HG03039 (cell line): Measurements from ENCODE around the gene RFX7.

Experiments used
- ATAC-seq: cut with Tn5 transposase; IDR thresholded peaks from one replicate; pipeline ENCODE4 v1.9.1; 2021; ENCODE audit warnings: mild to moderate bottlenecking, moderate library complexity; ENCODE audit not compliant: unreplicated experiment

The RFX7 gene

DNA sequence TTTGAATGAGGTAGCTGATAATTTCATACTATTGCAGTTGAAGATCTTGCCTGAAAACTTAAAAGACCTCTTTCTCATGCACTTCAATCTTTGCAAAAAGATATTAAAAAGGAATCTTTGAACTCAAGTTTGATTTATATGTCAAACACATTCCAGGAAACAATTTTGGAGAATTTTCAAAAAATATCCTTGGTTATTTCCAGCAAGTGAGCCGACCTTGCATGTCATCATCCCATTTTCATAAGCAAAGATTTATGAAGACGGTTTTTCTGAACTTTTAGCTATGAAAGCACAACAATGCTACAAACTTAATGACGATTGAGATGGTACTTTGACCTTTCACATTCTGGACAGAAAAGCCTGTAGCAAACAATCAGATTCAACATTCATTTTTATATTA, 95.6 kb downstream of the RFX7 start:
- no peak for ATAC-seq

DNA sequence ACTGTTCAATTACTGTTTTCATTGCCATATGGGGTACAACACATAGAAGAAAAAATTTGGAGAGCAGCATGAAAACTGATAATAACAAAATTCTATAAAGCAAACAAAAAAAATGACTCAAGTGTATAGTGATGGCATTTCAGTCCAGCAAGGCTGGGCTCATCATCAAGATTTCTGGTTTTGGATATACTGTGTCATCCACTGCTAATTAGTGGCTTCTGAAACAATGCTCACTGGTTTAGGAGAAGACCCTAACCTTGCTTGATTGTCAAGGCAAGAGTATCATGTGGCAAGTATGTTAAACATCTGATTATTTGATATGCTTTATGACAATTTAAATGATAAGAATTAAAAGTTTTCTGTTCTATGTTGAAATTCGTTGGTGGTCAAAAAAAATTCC, 96.9 kb downstream of the RFX7 start:
- no peak for ATAC-seq

DNA sequence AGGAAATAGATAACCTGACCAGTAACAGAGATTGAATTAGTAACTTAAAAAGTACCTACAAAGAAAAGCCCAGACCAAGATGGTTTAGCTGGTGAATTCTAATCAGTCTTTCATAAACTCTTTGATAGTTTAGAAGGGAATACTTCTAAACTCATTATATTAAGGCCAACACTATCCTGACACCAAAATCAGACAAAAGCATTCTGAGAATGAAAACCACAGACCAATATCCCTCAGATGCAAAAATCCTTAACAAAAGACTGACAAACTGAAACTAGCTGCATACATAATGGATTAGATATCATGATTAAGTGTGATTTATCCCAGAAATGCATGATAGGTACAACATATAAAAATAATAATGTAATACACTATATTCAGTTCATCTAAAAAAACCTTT, 115.6 kb downstream of the RFX7 start:
- ATAC-seq, result no peak

DNA sequence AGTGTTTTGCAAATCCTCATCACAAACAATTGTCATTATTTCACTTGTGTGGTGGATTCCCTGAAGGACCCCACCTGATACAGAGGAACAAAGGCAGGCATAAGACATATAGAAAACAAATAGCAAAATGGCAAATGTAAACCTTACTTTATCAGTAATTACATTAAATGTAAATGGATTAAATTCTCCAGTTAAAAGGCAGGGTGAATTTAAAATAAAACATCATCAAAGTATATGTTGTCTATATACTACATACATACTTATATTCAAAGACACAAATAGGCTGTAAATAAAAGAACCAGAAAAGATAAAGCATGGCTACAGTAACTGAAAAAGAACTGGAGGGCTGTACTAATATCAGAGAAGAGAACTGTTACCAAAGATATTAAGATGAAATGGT, 117.3 kb downstream of the RFX7 start:
- no peak for ATAC-seq

DNA sequence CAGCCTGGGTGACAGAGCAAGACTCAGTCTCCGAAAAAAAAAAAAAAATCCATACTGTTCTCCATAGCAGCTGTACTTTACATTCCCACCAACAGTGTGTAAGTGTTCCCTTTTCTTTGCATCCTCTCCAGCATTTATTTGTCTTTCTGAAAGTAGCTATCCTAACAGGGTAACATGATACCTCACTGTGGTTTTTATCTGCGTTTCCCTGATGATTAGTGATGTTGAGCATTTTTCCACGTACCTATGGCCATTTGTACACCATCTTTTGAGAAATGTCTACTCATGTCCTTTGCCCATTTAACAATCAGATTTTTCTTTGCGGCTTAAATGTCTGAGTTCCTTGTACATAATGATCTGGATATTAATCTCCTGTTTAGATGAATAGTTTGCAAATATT, 119.3 kb downstream of the RFX7 start:
- no peak for ATAC-seq

DNA sequence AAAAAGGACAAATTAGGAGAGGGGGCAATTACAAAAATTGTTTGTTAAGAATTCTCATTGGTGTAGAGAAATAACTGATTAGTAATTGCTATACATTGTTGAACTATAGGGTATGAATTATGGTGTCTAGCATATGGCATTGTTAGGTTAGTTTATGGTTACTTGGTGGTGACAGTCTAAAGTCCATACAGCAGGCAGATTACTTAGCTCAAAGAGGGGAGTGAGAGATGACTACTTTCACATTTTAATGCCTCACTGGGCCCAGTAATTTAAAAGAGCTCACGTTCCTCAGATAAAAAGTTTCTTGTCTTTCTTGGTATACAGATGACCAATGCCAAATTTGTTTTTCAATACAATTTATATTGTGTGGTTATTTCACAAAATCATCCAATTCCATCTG, 137.8 kb downstream of the RFX7 start:
- no peak for ATAC-seq

DNA sequence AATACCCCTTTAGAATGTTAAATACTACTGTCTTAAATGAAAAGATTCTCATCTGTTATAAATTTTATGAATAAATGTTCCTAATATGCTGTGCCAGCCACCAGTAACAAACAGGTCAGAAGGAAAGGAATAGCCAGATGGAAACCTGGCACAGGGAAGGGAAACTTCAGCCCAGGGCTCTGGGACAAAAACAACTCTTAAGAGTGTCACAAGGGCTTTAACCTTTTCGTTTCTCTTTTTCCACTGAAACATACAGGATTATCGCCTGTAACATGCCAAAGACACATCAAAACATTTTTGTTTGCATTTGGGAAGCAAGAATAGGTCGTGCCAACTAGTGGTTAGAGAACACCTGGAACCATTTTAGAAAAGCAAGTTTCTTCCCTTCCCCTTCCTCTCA, 141.2 kb downstream of the RFX7 start:
- no peak for ATAC-seq

DNA sequence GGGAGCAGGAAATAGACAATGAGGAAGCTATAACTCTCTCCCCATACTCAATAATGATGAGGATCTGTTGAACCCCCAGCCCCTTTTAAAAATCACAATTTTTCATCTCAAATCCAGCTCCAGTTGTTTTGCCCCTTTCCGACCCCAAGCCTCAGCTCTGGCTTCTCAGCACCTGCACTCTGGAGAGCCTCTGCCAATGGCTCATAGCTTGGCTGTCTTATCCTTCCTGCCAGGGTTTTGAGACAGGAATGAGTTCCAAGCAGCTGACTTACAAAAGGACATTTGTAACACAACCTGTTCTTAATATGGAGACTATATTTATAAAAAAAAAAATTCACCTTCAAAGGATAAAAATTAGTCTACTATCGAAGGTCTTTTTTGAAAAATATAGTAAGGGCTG, 144.4 kb downstream of the RFX7 start:
- ATAC-seq, result no peak

DNA sequence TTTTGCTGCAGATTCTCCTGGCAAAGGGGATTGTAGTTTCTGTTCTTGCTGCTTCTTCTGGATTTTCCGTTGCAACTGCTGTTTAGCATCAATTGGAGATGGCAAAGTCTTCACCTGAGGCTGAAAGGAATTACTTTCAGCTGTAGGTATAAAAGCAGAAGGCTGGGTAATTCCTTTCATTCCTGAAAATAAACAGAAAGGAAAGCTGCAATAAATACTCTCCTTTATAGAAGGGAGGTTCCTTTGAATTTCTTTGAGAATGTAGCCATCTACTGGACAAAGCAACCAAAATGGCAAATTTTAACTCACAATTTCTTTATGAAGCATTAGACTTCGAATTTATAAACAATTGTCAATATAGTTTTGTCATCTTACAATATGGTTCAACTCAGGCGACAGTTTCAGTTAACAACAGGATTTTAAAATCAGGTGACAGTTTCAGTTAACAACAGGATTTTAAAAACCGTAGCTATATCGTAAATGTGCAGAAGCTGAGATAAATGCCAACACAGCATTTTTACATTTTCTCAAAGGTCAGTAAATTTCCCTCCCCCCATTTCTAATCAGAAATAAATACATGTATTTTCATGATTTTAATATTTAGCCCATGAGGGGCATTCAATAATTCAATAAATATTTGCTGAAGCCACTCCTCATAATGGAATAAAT, 145.3 kb downstream of the RFX7 start:
- ATAC-seq, result no peak

DNA sequence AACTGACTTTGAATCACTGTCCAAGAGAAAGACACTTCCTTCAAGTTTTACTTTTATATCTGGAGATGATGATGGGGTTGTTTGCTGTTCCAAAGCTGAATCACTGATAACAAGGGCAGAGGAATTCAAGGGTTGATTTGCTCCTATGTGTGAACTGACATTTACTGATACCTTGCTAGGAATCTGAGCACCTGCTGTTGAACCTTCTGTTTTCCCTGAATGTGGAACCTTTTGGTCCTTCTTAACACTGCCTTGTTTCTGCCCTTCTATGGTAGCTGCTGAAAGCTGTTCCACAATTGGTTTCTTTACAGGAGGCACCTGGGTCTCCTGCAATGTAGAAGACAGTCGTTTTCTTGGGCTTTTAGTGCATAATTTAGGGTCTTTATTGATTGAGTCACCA, 148.3 kb downstream of the RFX7 start:
- no peak for ATAC-seq

DNA sequence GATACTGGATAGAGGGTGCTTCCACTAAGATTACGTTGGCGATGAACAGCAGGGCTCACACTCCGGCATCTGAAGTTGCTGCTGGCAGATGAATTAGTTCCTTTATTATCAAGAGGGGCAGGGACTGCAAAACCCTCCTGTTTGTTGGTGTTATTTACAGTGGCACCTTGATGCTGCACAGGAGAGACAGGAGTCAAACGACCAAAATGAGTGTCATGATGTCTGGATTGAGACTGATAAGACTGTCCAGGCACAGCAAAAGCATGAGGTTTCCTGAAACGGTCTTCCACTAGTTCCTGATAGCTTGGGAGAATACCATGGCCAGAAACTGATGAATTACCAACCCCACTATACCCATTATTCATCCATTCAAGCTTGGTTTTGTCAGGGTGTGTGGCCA, 149.5 kb downstream of the RFX7 start:
- ATAC-seq, result no peak

DNA sequence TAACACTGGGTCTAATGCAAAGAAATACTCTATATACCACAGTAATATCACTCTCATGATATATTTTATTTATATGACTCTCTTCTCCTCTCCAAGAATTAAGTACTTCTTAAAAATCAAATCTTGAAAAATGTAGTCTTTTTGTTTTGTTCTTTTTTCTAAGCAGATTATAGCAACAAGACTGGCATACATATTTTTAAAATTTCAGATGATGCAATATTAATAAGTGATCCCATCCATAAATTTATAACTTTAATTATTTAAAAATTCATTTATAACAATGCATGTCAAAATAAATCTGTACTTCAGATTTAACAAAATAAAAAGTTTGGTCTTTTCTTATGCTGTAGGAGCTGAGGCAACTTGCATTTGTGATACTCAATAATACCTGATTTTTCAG, 155.3 kb downstream of the RFX7 start:
- ATAC-seq, result no peak

DNA sequence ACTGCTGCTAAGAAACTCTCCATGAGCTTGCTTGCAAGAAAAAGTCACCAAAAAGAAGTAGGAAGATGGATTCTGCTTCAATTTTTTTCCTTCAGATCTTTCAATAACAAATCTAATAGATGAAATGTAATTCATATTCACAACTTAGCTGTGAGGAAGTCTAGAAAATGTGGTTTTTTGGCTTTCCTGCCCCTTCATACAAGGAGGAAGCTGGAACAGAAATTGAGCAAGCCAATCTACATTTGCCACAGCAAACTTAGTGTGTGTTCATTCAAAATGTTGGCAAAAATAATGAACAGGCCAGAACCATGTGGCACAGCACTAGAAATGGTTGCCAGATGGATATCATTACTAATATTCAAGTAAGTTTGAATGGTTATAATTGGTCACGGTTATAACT, 157.1 kb downstream of the RFX7 start:
- no peak for ATAC-seq

DNA sequence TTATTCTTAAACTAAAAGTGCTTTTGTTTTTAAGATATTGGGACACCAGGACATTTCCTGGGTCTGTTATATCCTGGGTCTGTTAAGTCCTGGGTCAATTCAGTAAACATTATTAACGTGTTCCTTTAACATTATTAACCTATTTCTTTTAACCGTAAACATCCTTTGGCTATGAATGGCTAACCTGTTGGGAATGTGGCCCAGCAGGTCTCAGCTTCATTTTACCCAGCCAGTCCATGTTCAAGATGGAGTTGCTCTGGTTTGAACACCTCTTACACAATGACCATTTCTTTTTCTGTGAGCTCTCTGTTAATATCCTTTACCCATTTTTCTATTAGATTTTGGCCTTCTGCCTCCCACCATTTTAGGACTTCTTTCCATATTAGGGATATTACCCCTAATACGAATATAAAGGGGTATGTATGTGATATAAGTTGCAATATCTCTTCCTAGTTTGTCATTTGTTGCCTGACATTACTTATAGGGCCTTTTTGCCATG, 161.4 kb downstream of the RFX7 start:
- no peak for ATAC-seq

DNA sequence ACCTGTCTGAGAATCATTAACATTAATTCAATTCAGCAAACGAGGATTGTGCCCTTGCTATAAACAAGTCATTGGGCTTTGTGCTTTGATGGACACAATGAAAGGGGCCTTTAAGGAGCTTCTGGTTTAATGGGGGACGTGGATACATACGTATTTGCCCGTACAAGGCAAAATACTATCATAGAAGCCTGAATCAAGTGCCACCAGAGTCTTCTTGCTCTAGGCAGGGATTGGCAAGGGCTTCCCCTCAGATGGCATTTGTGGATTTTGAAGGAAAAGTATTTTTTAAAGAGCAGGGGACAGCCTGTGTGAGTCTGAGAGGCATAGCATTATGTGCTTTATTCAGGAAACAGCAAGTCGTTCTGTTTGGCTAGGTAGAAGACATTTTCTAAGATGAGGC, 166.6 kb downstream of the RFX7 start:
- ATAC-seq, result no peak

DNA sequence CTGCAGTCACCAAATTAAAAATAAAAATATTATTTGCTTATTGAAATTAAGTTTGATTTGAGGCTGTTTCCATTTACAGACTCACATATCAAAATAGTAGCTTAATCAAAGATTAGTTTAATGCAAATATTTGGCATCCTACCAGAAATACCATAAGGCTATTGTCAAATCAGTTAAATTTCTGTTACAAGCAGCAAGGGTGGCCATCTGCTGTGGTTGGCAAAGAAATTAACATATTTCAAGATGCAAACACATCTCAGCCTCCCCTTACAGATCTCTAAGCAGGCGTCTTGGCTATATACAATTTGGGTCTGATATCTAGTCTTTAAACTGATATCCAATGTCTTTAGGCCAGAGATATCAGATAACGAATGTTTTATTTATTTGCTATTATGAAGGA, 167.0 kb downstream of the RFX7 start:
- ATAC-seq, result no peak

DNA sequence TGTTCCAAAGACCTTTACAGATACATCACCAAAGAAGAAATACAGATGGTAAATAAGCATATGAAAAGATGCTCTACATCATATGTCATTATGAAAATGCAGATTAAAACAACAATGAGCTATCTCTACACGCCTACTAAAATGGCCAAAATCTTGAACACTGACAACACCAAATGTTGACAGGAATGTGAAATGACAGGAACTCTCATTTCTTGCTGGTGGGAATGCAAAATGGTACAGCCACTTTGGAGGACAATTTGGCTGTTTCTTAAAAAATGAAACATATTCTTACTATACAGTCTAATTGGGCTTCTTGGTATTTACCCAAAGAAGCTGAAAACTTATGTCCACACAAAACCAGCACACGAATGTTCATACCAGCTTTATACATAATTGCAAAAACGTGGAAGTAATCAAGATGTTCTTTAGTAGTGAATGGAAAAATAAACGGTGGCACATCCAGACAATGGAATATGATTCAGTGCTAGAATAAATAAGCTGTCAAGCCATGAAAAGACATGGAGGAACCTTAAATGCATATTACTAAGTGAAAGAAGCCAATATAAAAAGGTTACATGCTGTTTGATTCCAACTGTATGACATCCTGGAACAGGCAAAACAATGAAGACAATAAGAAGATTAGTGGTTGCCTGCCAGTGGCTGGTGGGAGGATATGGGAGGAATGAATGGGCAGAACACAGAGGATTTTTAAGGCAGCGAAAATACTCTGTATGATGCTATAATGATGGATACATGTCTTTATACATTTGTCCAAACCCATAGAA, 169.0 kb downstream of the RFX7 start:
- ATAC-seq, result no peak

DNA sequence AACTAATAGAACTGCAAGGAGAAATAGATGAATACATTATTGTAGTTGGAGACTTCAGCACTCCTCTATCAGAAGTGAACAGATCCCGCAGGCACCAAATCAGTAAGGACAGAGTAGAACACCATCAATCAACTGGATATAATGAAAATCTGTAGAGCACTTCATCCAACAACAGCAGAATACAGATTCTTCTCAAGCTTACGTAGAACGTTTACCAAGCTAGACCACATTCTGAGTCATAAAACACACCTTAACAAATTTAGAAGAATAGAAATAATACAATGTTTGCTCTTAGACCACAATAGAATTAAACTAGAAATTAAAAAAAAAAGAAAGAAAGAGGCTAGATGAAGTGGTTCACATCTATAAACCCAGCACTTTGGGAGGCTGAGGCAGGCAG, 179.5 kb downstream of the RFX7 start:
- no peak for ATAC-seq

DNA sequence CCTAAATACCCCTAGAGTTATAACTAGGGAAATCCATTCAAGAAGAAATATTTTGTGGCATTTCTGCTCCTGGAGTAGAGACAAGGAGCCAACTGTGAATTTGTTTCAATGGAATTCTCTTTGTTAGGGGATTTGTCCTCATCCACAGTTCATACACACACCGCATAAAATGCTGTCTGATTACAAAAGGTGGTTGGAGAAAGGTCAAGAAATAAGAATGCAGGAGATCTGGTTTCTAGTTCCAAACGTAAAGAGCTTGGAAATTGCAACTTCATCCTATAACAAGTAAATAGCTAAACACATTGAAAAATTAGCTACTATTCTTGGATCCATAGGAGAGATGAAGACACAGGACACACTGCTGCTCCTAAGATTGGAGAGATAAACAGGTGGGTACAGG, 184.0 kb downstream of the RFX7 start:
- ATAC-seq, result no peak

DNA sequence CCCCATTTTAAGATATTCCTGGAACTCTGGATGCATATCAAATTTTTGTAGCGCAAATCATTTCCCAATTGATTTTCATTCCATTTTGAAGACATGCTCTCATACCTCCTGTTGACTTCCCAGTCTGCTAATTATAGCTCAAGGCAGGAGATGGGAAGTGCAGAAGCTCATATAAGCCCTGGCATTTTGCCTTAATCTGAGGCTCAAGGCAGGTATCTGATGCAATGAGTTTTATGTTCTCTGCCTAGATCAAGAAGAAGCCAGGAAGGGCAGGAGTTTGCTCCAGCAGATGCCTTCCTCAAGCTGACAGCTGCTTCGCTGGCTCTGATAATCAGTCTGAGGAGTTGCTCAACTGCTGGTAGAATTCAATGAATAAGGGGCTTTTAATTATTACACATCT, 184.7 kb downstream of the RFX7 start:
- no peak for ATAC-seq

DNA sequence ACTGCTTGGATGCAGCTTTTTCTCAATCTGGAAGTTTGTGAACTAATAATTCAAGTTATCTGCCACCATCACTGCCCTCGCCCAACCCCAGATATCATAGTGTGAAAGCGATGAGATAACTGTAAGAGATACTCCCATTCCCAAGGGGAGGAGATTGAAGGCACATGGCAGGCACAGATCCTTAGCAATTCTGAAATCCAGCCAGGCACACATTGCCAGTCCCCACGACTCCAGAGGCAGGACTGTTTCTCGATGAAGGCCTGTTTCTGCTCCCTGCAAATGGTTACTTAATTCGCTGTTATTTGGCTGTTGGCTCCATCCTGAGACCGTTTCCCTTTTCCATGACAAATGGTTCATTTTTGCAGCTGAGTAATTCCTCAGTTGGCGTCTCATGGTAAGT, 187.1 kb downstream of the RFX7 start:
- ATAC-seq, result no peak

DNA sequence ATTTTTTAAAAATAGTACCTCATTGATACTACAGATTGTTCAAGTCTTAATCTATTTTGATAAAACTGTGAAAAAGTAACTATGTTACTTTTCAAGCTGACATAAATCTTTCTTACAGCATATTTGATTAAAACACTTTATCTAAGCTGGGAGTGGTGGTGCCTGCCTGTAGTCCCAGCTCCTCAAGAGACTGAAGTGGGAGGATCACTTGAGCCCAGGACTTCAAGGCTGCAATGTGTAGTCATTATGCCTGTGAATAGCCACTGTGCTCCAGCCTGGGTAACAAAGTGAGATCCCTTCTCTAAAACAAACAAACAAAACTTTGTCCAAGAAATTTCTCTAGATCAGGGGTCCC, 190.7 kb downstream of the RFX7 start:
- no peak for ATAC-seq
